GM12878 (cell line): ENCODE measurements around the gene KIF5A.

Experiments
- CBFB ChIP-seq: IDR thresholded peaks from 2 replicates; pipeline ENCODE4 v1.6.1; 2016; ENCODE audit warnings: antibody characterized with exemption, low read depth
- EZH2 ChIP-seq: IDR thresholded peaks from 2 replicates; pipeline ENCODE4 v1.6.1; 2012; ENCODE audit warnings: low read depth, mild to moderate bottlenecking, control low read depth, inconsistent platforms, low read length, borderline replicate concordance; ENCODE audit not compliant: control insufficient read depth
- FOXK2 ChIP-seq: fragments of 450-650 bp; IDR thresholded peaks from 2 replicates; pipeline ENCODE4 v1.6.1; 2017; ENCODE audit warnings: mild to moderate bottlenecking, moderate library complexity
- GATAD2B ChIP-seq: fragments of 450-650 bp; conservative IDR thresholded peaks from 2 replicates; pipeline ENCODE4 v1.6.1; 2017; ENCODE audit warnings: low read depth, mild to moderate bottlenecking, moderate library complexity
- JUND ChIP-seq: IDR thresholded peaks from 2 replicates; pipeline ENCODE4 v1.6.1; 2012; ENCODE audit warnings: low read depth, mild to moderate bottlenecking, low read length, improper control_type of control experiment, moderate library complexity
- NBN ChIP-seq: fragments of 450-650 bp; IDR thresholded peaks from 2 replicates; pipeline ENCODE4 v1.6.1; 2016
- RCOR1 ChIP-seq: conservative IDR thresholded peaks from 2 replicates; pipeline ENCODE4 v1.6.1; 2012; ENCODE audit warnings: low read depth, low read length, improper control_type of control experiment
- SP1 ChIP-seq: IDR thresholded peaks from one replicate; pipeline ENCODE4 v1.6.1; 2011; ENCODE audit warnings: low read depth, low read length
- STAT3 ChIP-seq: IDR thresholded peaks from 2 replicates; pipeline ENCODE4 v1.6.1; 2011; ENCODE audit warnings: low read depth, low read length, improper control_type of control experiment
- TF ChIP-seq, protein P1 (sequence below), 3 experiments: IDR thresholded peaks in 2 of 3; conservative IDR thresholded peaks in 1 of 3; 2 replicates each; pipeline ENCODE4 v1.5.1; 2011; ENCODE audit warnings: low read depth in 3 of 3, low read length in 3 of 3, mild to moderate bottlenecking in 3 of 3, control low read depth in 2 of 3, moderate library complexity in 2 of 3, inconsistent platforms in 1 of 3, mixed read lengths in 1 of 3; ENCODE audit not compliant: control insufficient read depth in 2 of 3, insufficient read depth in 1 of 3; ENCODE audit errors: extremely low read depth in 1 of 3
- TF ChIP-seq, protein P2 (sequence below): IDR thresholded peaks from 2 replicates; pipeline ENCODE4 v1.6.1; 2012; ENCODE audit warnings: low read length, inconsistent platforms

DNA sequence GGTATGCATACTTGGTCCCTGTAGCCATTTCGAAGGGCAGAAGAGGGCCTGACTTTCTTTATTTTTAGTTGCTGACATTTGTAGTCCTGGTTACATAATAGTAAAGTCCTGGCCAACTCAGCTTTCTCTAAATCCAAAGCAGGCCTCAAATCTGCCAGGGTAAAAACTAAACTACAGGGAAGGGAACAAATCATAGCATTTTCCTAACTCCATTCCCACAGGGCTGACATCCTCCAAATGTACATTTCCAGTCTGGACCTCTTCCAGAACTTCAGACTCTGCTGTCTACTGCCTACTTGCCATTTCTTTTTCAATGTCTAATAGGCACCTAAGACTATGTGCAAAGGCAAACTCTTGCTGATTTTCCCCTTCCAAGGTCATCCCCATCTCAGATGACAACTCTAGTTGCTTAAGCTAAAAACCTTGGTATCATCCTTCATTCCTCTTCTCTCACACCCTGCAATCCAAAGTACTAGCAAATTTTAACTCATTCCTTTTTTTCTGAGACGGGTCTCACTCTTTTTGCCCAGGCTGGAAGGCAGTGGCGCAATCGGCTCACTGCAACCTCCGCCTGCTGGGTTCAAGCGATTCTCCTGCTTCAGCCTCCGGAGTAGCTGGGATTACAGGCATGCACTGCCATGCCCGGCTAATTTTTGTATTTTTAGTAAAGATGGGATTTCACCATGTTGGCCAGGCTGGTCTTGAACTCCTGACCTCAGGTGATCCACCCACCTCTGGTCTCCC is 31.5 kb upstream of the KIF5A start:
- TF ChIP-seq JUND (no peak), CBFB (no peak), EZH2 (no peak), NBN (no peak), FOXK2 (no peak), STAT3 (no peak), RCOR1 (no peak), SP1 (no peak), GATAD2B (no peak)
- TF ChIP-seq, protein P1, sequence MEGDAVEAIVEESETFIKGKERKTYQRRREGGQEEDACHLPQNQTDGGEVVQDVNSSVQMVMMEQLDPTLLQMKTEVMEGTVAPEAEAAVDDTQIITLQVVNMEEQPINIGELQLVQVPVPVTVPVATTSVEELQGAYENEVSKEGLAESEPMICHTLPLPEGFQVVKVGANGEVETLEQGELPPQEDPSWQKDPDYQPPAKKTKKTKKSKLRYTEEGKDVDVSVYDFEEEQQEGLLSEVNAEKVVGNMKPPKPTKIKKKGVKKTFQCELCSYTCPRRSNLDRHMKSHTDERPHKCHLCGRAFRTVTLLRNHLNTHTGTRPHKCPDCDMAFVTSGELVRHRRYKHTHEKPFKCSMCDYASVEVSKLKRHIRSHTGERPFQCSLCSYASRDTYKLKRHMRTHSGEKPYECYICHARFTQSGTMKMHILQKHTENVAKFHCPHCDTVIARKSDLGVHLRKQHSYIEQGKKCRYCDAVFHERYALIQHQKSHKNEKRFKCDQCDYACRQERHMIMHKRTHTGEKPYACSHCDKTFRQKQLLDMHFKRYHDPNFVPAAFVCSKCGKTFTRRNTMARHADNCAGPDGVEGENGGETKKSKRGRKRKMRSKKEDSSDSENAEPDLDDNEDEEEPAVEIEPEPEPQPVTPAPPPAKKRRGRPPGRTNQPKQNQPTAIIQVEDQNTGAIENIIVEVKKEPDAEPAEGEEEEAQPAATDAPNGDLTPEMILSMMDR (IDR thresholded peaks at IDR 0.05 in 2 of 3, conservative IDR thresholded peaks at IDR 0.05 in 1 of 3; ENCODE audit: control insufficient read depth in 2 of 3, extremely low read depth in 1 of 3, insufficient read depth in 1 of 3, low read depth in 3 of 3, low read length in 3 of 3) = no peak
- TF ChIP-seq, protein P2, sequence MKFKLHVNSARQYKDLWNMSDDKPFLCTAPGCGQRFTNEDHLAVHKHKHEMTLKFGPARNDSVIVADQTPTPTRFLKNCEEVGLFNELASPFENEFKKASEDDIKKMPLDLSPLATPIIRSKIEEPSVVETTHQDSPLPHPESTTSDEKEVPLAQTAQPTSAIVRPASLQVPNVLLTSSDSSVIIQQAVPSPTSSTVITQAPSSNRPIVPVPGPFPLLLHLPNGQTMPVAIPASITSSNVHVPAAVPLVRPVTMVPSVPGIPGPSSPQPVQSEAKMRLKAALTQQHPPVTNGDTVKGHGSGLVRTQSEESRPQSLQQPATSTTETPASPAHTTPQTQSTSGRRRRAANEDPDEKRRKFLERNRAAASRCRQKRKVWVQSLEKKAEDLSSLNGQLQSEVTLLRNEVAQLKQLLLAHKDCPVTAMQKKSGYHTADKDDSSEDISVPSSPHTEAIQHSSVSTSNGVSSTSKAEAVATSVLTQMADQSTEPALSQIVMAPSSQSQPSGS = no peak
